T-cell (primary cell): ENCODE results near the gene AP2A2. TPM values are rescaled to one million over a fixed set of nuclear protein-coding genes. Genes with fewer than 3 reads are reported as not detected.
A peak's percentile ranks its signal among the peaks of the same experiment; 100 is the strongest.

Experiments used
- ATAC-seq, 4 experiments: fragments of 200-7000 bp in 3 of 4; fragments of 150-1000 bp in 1 of 4; cut with Tn5 transposase; replicated peaks in 1 of 4; 1 replicate in 3 of 4; 2 replicates in 1 of 4; pipeline ENCODE4 v1.10.0; 2021; ENCODE audit warnings: moderate library complexity in 3 of 4, mild to moderate bottlenecking in 2 of 4, moderate number of reproducible peaks in 1 of 4
- CTCF ChIA-PET, 2 donors: fragments of 300-600 bp; sonication (Branson Sonifier 250); formaldehyde crosslinking; loops; one replicate each; lab custom pipeline; 2022; ENCODE audit warnings: antibody characterized with exemption in 2 of 2; lab: Charles Lee
- POLR2A ChIA-PET, 2 donors: fragments of 300-600 bp; sonication (Branson Sonifier 250); formaldehyde crosslinking; loops; one replicate each; lab custom pipeline; 2022; ENCODE audit warnings: antibody characterized with exemption in 2 of 2; lab: Charles Lee
- DNase-seq, 35 experiments: peaks; one replicate each; pipeline versions ENCODE4 v3.0.0 to v3.0.0-alpha.2; 2013 to 2023
- H3K27ac ChIP-seq: one replicate; pipeline ENCODE4 v1.5.1; 2013; ENCODE audit warnings: low read length
- H3K27me3 ChIP-seq, 2 experiments: replicated peaks in 1 of 2; 1 replicate in 1 of 2; 2 replicates in 1 of 2; pipeline versions ENCODE4 v1.6.1 to v1.7.0; 2013; ENCODE audit warnings: low read length in 1 of 2, mixed read lengths in 1 of 2; ENCODE audit not compliant: control insufficient read depth in 2 of 2, insufficient read depth in 2 of 2; ENCODE audit errors: extremely low read depth in 1 of 2
- H3K36me3 ChIP-seq, 2 donors: 1 replicate in 1 of 2; 2 replicates in 1 of 2; pipeline versions ENCODE4 v1.6.1 to v1.7.0; 2013; ENCODE audit warnings: low read length in 1 of 2; ENCODE audit not compliant: control insufficient read depth in 2 of 2, insufficient read depth in 1 of 2; ENCODE audit errors: extremely low read depth in 1 of 2
- H3K4me1 ChIP-seq, 2 experiments: 1 replicate in 1 of 2; 2 replicates in 1 of 2; pipeline versions ENCODE4 v1.6.1 to v1.7.0; 2013; ENCODE audit warnings: low read length in 2 of 2, mixed read lengths in 1 of 2; ENCODE audit not compliant: insufficient read depth in 2 of 2, control insufficient read depth in 1 of 2; ENCODE audit errors: extremely low read depth in 1 of 2
- H3K4me3 ChIP-seq, 2 donors: 1 replicate in 1 of 2; 2 replicates in 1 of 2; pipeline versions ENCODE4 v1.5.1 to v1.7.0; 2013; ENCODE audit warnings: mild to moderate bottlenecking in 2 of 2, low read length in 1 of 2, moderate library complexity in 1 of 2; ENCODE audit not compliant: control insufficient read depth in 1 of 2; ENCODE audit errors: extremely low read depth in 1 of 2
- H3K9me3 ChIP-seq: 2 replicates; pipeline ENCODE4 v1.7.0; 2013
- H3K27ac Mint-ChIP-seq, 2 donors: one replicate each; pipeline ENCODE4 v1.8.0; 2020 to 2021; ENCODE audit warnings: mild to moderate bottlenecking in 2 of 2, mixed read lengths in 2 of 2
- H3K27me3 Mint-ChIP-seq, 2 donors: one replicate each; pipeline ENCODE4 v1.8.0; 2021 to 2022; ENCODE audit warnings: mixed read lengths in 2 of 2
- H3K36me3 Mint-ChIP-seq: one replicate; pipeline ENCODE4 v1.8.0; 2021; ENCODE audit warnings: mixed read lengths
- H3K4me1 Mint-ChIP-seq, 3 donors: one replicate each; pipeline ENCODE4 v1.8.0; 2020 to 2022; ENCODE audit warnings: mixed read lengths in 3 of 3, mild to moderate bottlenecking in 1 of 3
- H3K4me3 Mint-ChIP-seq, 3 donors: one replicate each; pipeline ENCODE4 v1.8.0; 2020 to 2022; ENCODE audit warnings: mild to moderate bottlenecking in 3 of 3, mixed read lengths in 3 of 3, moderate library complexity in 3 of 3
- H3K9me3 Mint-ChIP-seq, 3 donors: one replicate each; pipeline ENCODE4 v1.8.0; 2020 to 2022; ENCODE audit warnings: mixed read lengths in 3 of 3
- WGBS: methylation state at CpG from one replicate; pipeline ENCODE4 v1.1.5; 2013; ENCODE audit warnings: missing lambda C conversion rate; ENCODE audit not compliant: insufficient coverage; 5-methylcytosine and 5-hydroxymethylcytosine counted together
- total RNA-seq, 35 experiments: library from RNA in 6 of 35; stranded (reverse) in 6 of 35; fragments of 120-200 nt in 1 of 35; gene quantifications; one replicate each; pipeline versions ENCODE4 v1.2.1 to v1.2.4 and lab custom pipeline; 2013 to 2026

Gene AP2A2
- total RNA-seq, 5 donors from 2014 or later (not counting 1 experiment from before 2014, with no cell fraction given), result 59.6 to 85.3 (median 70.8) TPM

GRCh38 chr11:933142-933851, 7.6 kb downstream of the AP2A2 start:
- ATAC-seq (no peak), DNase-seq (no peak)
- 54% methylated on average over 12 of the region's 14 CpGs for WGBS
- Histone ChIP-seq H3K9me3 (no peaks in the 10 kb centered on the region), H3K4me1 (peaks cover 21 to 59% of the 10 kb centered on the region in 2 experiments), H3K36me3 (peaks cover 0 to 3% of the 10 kb centered on the region in 2 donors), H3K27ac (no peak overlapping the region), H3K27me3 (no peaks in the 10 kb centered on the region), H3K4me3 (no peak overlapping the region)
- H3K36me3 Mint-ChIP-seq, result peaks cover 4% of the 10 kb centered on the region
- H3K27me3 Mint-ChIP-seq, result no peaks in the 10 kb centered on the region
- H3K4me1 Mint-ChIP-seq, result peaks cover 38 to 77% (median 66%) of the 10 kb centered on the region in 3 donors
- CTCF ChIA-PET, result no interaction called here
- H3K9me3 Mint-ChIP-seq, result no peaks in the 10 kb centered on the region
- POLR2A ChIA-PET, result no interaction called here
- H3K27ac Mint-ChIP-seq, result peak overlapping the region in 1 of 2 donors; percentile 28
- H3K4me3 Mint-ChIP-seq, result peak overlapping the region in 1 of 3 donors; percentile 53

- peaks cover 37 to 74% (median 64%) of the 10 kb centered on the region in 3 donors for H3K4me1 Mint-ChIP-seq
- H3K4me3 Mint-ChIP-seq, result peak overlapping the region in 1 of 3 donors; percentile 53
- H3K27ac Mint-ChIP-seq, result peak overlapping the region in 1 of 2 donors; percentile 28
- peaks cover 14 to 52% of the 10 kb centered on the region in 2 experiments for H3K4me1 ChIP-seq
- WGBS, result 96% methylated on average over 4 of the region's 7 CpGs
- ATAC-seq (no peak), DNase-seq (no peak)
- H3K9me3 ChIP-seq, result no peaks in the 10 kb centered on the region
- H3K4me3 ChIP-seq, result no peak overlapping the region
- H3K36me3 Mint-ChIP-seq, result peaks cover 4% of the 10 kb centered on the region
- no peaks in the 10 kb centered on the region for H3K27me3 ChIP-seq
- no peaks in the 10 kb centered on the region for H3K9me3 Mint-ChIP-seq
- H3K36me3 ChIP-seq, result peaks cover 0 to 3% of the 10 kb centered on the region in 2 donors
- CTCF ChIA-PET, result no interaction called here
- no peak overlapping the region for H3K27ac ChIP-seq
- POLR2A ChIA-PET, result no interaction called here
- H3K27me3 Mint-ChIP-seq, result no peaks in the 10 kb centered on the region
Measured at GRCh38 chr11:933936-934335, 8.3 kb downstream of the AP2A2 start.

GRCh38 chr11:934527-934926, 8.9 kb downstream of the AP2A2 start:
- DNase-seq (no peak), ATAC-seq (no peak)
- Histone ChIP-seq H3K9me3 (no peaks in the 10 kb centered on the region), H3K4me1 (peaks cover 11 to 49% of the 10 kb centered on the region in 2 experiments), H3K4me3 (no peak overlapping the region), H3K27me3 (no peaks in the 10 kb centered on the region), H3K36me3 (peaks cover 0 to 3% of the 10 kb centered on the region in 2 donors), H3K27ac (no peak overlapping the region)
- H3K36me3 Mint-ChIP-seq, result peaks cover 4% of the 10 kb centered on the region
- no peaks in the 10 kb centered on the region for H3K27me3 Mint-ChIP-seq
- H3K9me3 Mint-ChIP-seq, result no peaks in the 10 kb centered on the region
- H3K27ac Mint-ChIP-seq, result no peak overlapping the region
- WGBS, result 80% methylated on average over 1 of the region's 6 CpGs
- H3K4me1 Mint-ChIP-seq, result peaks cover 40 to 70% (median 64%) of the 10 kb centered on the region in 3 donors
- peak overlapping the region in 1 of 3 donors; percentile 32 for H3K4me3 Mint-ChIP-seq
- POLR2A ChIA-PET, result no interaction called here
- CTCF ChIA-PET, result no interaction called here

GRCh38 chr11:936199-936598, 10.5 kb downstream of the AP2A2 start:
- Mint-ChIP-seq H3K27me3 (no peaks in the 10 kb centered on the region), H3K4me1 (peaks cover 49 to 72% (median 70%) of the 10 kb centered on the region in 3 donors), H3K9me3 (no peaks in the 10 kb centered on the region), H3K36me3 (peaks cover 5% of the 10 kb centered on the region), H3K4me3 (peak overlapping the region in 1 of 3 donors; percentile 32), H3K27ac (no peak overlapping the region)
- ATAC-seq, result no peak
- Histone ChIP-seq H3K4me1 (peaks cover 8 to 56% of the 10 kb centered on the region in 2 experiments), H3K27ac (no peak overlapping the region), H3K9me3 (no peaks in the 10 kb centered on the region), H3K36me3 (peaks cover 0 to 3% of the 10 kb centered on the region in 2 donors), H3K27me3 (no peaks in the 10 kb centered on the region), H3K4me3 (no peak overlapping the region)
- CTCF ChIA-PET, result interaction anchor here in 1 of 2 donors (0.6 kb wide), 1 partner anchor 17 kb away, joined by 3 read pairs; no protein-coding TSS in a partner anchor
- 100% methylated on average over 1 of the region's 3 CpGs for WGBS
- no peak for DNase-seq
- POLR2A ChIA-PET, result no interaction called here

GRCh38 chr11:937841-938261, 12.2 kb downstream of the AP2A2 start:
- no peaks in the 10 kb centered on the region for H3K27me3 Mint-ChIP-seq
- peak overlapping the region in 1 of 2 donors; percentile 52 for H3K27ac Mint-ChIP-seq
- H3K36me3 Mint-ChIP-seq, result peaks cover 6% of the 10 kb centered on the region
- peaks cover 6 to 51% of the 10 kb centered on the region in 2 experiments for H3K4me1 ChIP-seq
- H3K27me3 ChIP-seq, result no peaks in the 10 kb centered on the region
- WGBS, result 89% methylated on average over 1 of the region's 10 CpGs
- peak in 1 of 4 experiments; percentile 42 for ATAC-seq
- peak overlapping the region in 1 of 3 donors; percentile 16 for H3K4me3 Mint-ChIP-seq
- no peak overlapping the region for H3K27ac ChIP-seq
- ChIA-PET POLR2A (no interaction called here), CTCF (no interaction called here)
- H3K4me1 Mint-ChIP-seq, result peaks cover 52 to 67% (median 67%) of the 10 kb centered on the region in 3 donors
- H3K9me3 Mint-ChIP-seq, result no peaks in the 10 kb centered on the region
- no peak overlapping the region for H3K4me3 ChIP-seq
- DNase-seq, result no peak
- peaks cover 0 to 3% of the 10 kb centered on the region in 2 donors for H3K36me3 ChIP-seq
- H3K9me3 ChIP-seq, result no peaks in the 10 kb centered on the region

- POLR2A ChIA-PET, result no interaction called here
- DNase-seq, result no peak
- Histone ChIP-seq H3K36me3 (peaks cover 6 to 13% of the 10 kb centered on the region in 2 donors), H3K9me3 (no peaks in the 10 kb centered on the region), H3K27ac (no peak overlapping the region), H3K4me1 (peaks cover 6 to 34% of the 10 kb centered on the region in 2 experiments), H3K27me3 (no peaks in the 10 kb centered on the region), H3K4me3 (no peak overlapping the region)
- 73% methylated on average over 9 of the region's 11 CpGs for WGBS
- CTCF ChIA-PET, result interaction anchor here in 1 of 2 donors (1.0 kb wide), 1 partner anchor 112 kb away, joined by 3 read pairs; no protein-coding TSS in a partner anchor
- no peak for ATAC-seq
- peaks cover 56 to 62% (median 60%) of the 10 kb centered on the region in 3 donors for H3K4me1 Mint-ChIP-seq
- H3K36me3 Mint-ChIP-seq, result peaks cover 27% of the 10 kb centered on the region
- H3K27me3 Mint-ChIP-seq, result no peaks in the 10 kb centered on the region
- peak overlapping the region; percentile 71 to 80 for H3K27ac Mint-ChIP-seq
- peak overlapping the region in 2 of 3 donors; percentile 15 to 45 for H3K4me3 Mint-ChIP-seq
- no peaks in the 10 kb centered on the region for H3K9me3 Mint-ChIP-seq
Measured at GRCh38 chr11:940496-941135, 14.9 kb downstream of the AP2A2 start.
